ENCODE measurements around the gene CDC42EP2. TPM values are rescaled to one million over a fixed set of nuclear protein-coding genes. Genes with fewer than 3 reads are reported as not detected.

Gene CDC42EP2
- total RNA-seq, 1 experiment from 2014 or later: 19.1 TPM

GRCh38 chr11:65362966-65363365 lies 48.3 kb downstream of the CDC42EP2 start:
- Histone ChIP-seq H3K9me3 (no peaks in the 10 kb centered on the region), H3K36me3 (no peaks in the 10 kb centered on the region), H3K27me3 (no peaks in the 10 kb centered on the region), H3K4me3 (no peak overlapping the region)
- DNase-seq: no peak

GRCh38 chr11:65363770-65364169 lies 49.1 kb downstream of the CDC42EP2 start:
- Histone ChIP-seq H3K27me3 (no peaks in the 10 kb centered on the region), H3K36me3 (no peaks in the 10 kb centered on the region), H3K4me3 (no peak overlapping the region), H3K9me3 (no peaks in the 10 kb centered on the region)
- no peak for DNase-seq

- peak; percentile 41 for DNase-seq
- no peak overlapping the region for H3K4me3 ChIP-seq
- H3K36me3 ChIP-seq: no peaks in the 10 kb centered on the region
- no peaks in the 10 kb centered on the region for H3K9me3 ChIP-seq
- H3K27me3 ChIP-seq: no peaks in the 10 kb centered on the region
Measured at GRCh38 chr11:65366340-65366773, 51.7 kb downstream of the CDC42EP2 start.

DNA sequence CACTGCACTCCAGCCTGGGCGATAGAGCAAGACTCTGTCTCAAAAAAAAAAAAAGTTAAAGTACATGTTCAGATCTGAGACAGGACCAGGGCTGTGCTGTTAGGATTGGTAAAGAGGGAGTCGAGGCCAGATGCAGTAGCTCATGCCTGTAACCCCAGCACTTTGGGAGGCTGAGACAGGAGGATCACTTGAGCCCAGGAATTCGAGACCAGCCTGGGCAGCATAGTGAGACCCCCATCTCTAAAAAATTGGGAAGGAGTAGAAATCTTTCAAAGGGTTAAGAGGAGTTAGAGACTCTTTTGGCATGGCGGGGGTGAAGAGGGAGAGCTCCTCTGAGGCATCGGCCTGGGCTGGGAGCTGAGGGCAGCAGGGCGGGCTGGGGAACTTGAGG lies 56.0 kb downstream of the CDC42EP2 start:
- no peak overlapping the region for H3K4me3 ChIP-seq
- no peaks in the 10 kb centered on the region for H3K27me3 ChIP-seq
- H3K9me3 ChIP-seq: no peaks in the 10 kb centered on the region
- no peaks in the 10 kb centered on the region for H3K36me3 ChIP-seq
- no peak for DNase-seq

Other genes starting within 250 kb of the CDC42EP2 start
- 42.5 and 43.5 TPM in 2 replicates for gene CDCA5, start 230.8 kb upstream of the CDC42EP2 start, total RNA-seq (2014; rRNA removed; shearing (Covaris generic); ENCODE audit: low replicate concordance)
- gene ZFPL1, start 230.6 kb upstream of the CDC42EP2 start, total RNA-seq (2014; rRNA removed; shearing (Covaris generic); ENCODE audit: low replicate concordance): 70.2 and 88.7 TPM in 2 replicates
- 60.9 and 117 TPM in 2 replicates for gene VPS51, start 218.7 kb upstream of the CDC42EP2 start, total RNA-seq (2014; rRNA removed; shearing (Covaris generic); ENCODE audit: low replicate concordance)
- 3.5 and 10.9 TPM in 2 replicates for gene TM7SF2, start 203.0 kb upstream of the CDC42EP2 start, total RNA-seq (2014; rRNA removed; shearing (Covaris generic); ENCODE audit: low replicate concordance)
- 12.0 and 14.4 TPM in 2 replicates for gene ZNHIT2, start 197.2 kb upstream of the CDC42EP2 start, total RNA-seq (2014; rRNA removed; shearing (Covaris generic); ENCODE audit: low replicate concordance)
- 283 and 364 TPM in 2 replicates for gene FAU, start 192.7 kb upstream of the CDC42EP2 start, total RNA-seq (2014; rRNA removed; shearing (Covaris generic); ENCODE audit: low replicate concordance)
- 74.4 and 79.4 TPM in 2 replicates for gene MRPL49, start 192.5 kb upstream of the CDC42EP2 start, total RNA-seq (2014; rRNA removed; shearing (Covaris generic); ENCODE audit: low replicate concordance)
- gene SYVN1, start 180.3 kb upstream of the CDC42EP2 start, total RNA-seq (2014; rRNA removed; shearing (Covaris generic); ENCODE audit: low replicate concordance): 0.91 and 18.3 TPM in 2 replicates
- gene SPDYC, start 144.6 kb upstream of the CDC42EP2 start, total RNA-seq (2014; rRNA removed; shearing (Covaris generic); ENCODE audit: low replicate concordance): not detected in 2 replicates
- gene CAPN1, start 132.9 kb upstream of the CDC42EP2 start, total RNA-seq (2014; rRNA removed; shearing (Covaris generic); ENCODE audit: low replicate concordance): 99.3 and 167 TPM in 2 replicates
- 4.6 and 8.9 TPM in 2 replicates for gene POLA2, start 52.9 kb upstream of the CDC42EP2 start, total RNA-seq (2014; rRNA removed; shearing (Covaris generic); ENCODE audit: low replicate concordance)
- 57.9 and 78.1 TPM in 2 replicates for gene DPF2, start 19.0 kb downstream of the CDC42EP2 start, total RNA-seq (2014; rRNA removed; shearing (Covaris generic); ENCODE audit: low replicate concordance)
- gene TIGD3, start 39.9 kb downstream of the CDC42EP2 start, total RNA-seq (2014; rRNA removed; shearing (Covaris generic); ENCODE audit: low replicate concordance): 0.36 and 2.2 TPM in 2 replicates
- 1.9 TPM in 2 replicates for gene SLC25A45, start 67.8 kb downstream of the CDC42EP2 start, total RNA-seq (2014; rRNA removed; shearing (Covaris generic); ENCODE audit: low replicate concordance)
- gene FRMD8, start 71.8 kb downstream of the CDC42EP2 start, total RNA-seq (2014; rRNA removed; shearing (Covaris generic); ENCODE audit: low replicate concordance): 25.9 and 44.1 TPM in 2 replicates
- 4.8 and 7.7 TPM in 2 replicates for gene NEAT1, start 107.9 kb downstream of the CDC42EP2 start, total RNA-seq (2014; rRNA removed; shearing (Covaris generic); ENCODE audit: low replicate concordance)
- 258 and 283 TPM in 2 replicates for gene MALAT1, start 184.2 kb downstream of the CDC42EP2 start, total RNA-seq (2014; rRNA removed; shearing (Covaris generic); ENCODE audit: low replicate concordance)
- gene SCYL1, start 210.2 kb downstream of the CDC42EP2 start, total RNA-seq (2014; rRNA removed; shearing (Covaris generic); ENCODE audit: low replicate concordance): 50.1 and 56.3 TPM in 2 replicates
- gene LTBP3, start 243.5 kb downstream of the CDC42EP2 start, total RNA-seq (2014; rRNA removed; shearing (Covaris generic); ENCODE audit: low replicate concordance): 109 and 124 TPM in 2 replicates